ENCODE data around the gene CDH12. TPM values are rescaled to one million over a fixed set of nuclear protein-coding genes. Genes with fewer than 3 reads are reported as not detected.

CDH12 gene
- total RNA-seq, 1 experiment from 2014 or later = not detected

DNA sequence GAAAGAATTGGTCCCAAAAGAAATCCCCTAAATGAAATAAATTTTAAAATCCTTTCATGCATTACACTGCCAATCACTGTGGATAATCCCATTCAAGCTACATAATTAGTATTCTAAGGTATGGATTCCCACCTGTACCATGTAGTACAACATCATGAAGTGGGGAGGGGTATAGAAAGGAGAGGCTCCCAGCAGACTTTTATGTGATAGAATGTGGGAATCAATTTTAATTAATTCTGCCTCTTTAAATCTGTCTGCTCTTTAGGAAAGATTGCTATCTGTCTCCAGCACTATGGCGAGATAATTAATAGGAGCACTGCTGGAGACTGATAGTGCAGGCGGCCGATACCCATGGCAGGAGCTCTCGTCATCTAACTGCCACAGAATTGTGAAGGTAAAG lies 95.4 kb downstream of the CDH12 start:
- no peaks in the 10 kb centered on the region for H3K23me2 ChIP-seq (ENCODE audit: insufficient read length, low read depth, low read length, poor library complexity, severe bottlenecking)
- H3K18ac ChIP-seq (ENCODE audit: insufficient read length, low read depth, low read length) = no peak overlapping the region
- no peak for DNase-seq
- H4K20me1 ChIP-seq (ENCODE audit: control insufficient read depth, insufficient read depth, insufficient read length) = no peaks in the 10 kb centered on the region
- no peak overlapping the region for H2BK15ac ChIP-seq (ENCODE audit: low read depth, low read length)
- no peak overlapping the region for H2BK20ac ChIP-seq (ENCODE audit: low read depth, low read length, poor library complexity, severe bottlenecking)
- no peaks in the 10 kb centered on the region for H3K79me1 ChIP-seq (ENCODE audit: insufficient read depth, low read depth, low read length, poor library complexity, severe bottlenecking)
- H3K14ac ChIP-seq (ENCODE audit: insufficient read depth, low read length) = no peak overlapping the region
- Mint-ChIP-seq H3K4me1 (no peaks in the 10 kb centered on the region), H3K9me3 (no peaks in the 10 kb centered on the region; a peak in 1 of 5 replicates), H3K27ac (no peak overlapping the region), H3K4me3 (no peak overlapping the region), H3K36me3 (ENCODE audit: insufficient read depth in 1 of 3, low read depth in 3 of 3) (no peaks in the 10 kb centered on the region), H3K27me3 (ENCODE audit: low read depth) (no peaks in the 10 kb centered on the region; the same call in 1 of the 2 replicates)
- H3T11ph ChIP-seq (ENCODE audit: low read length) = no peak overlapping the region
- H2BK120ac ChIP-seq (ENCODE audit: low read depth, low read length, poor library complexity, severe bottlenecking) = no peak overlapping the region
- H2AK5ac ChIP-seq (ENCODE audit: insufficient read length, low read length) = no peak overlapping the region
- no peak overlapping the region for H3K4ac ChIP-seq (ENCODE audit: low read depth, low read length)
- no peak overlapping the region for H2AFZ ChIP-seq (ENCODE audit: low read length)
- WGBS (ENCODE audit: extremely low coverage, insufficient read length, low lambda C conversion rate) = no CpG with 5 or more reads among the region's 4 CpGs
- H3K79me2 ChIP-seq (ENCODE audit: insufficient read depth, low read length) = no peaks in the 10 kb centered on the region
- no peak overlapping the region for H2BK5ac ChIP-seq (ENCODE audit: insufficient read length, low read length)
- no peak overlapping the region for H4K8ac ChIP-seq (replicated peaks; ENCODE audit: insufficient read length, low read depth, low read length)
- H4K91ac ChIP-seq (ENCODE audit: insufficient read length, low read depth, low read length) = no peak overlapping the region
- H3K4me1 ChIP-seq (ENCODE audit: insufficient read depth, low read length) = no peaks in the 10 kb centered on the region
- no peak overlapping the region for H3K27ac ChIP-seq (ENCODE audit: insufficient read length, low read depth, low read length)
- no peak overlapping the region for H3K23ac ChIP-seq (ENCODE audit: insufficient read length, low read depth, low read length)
- TF ChIP-seq, protein P1, sequence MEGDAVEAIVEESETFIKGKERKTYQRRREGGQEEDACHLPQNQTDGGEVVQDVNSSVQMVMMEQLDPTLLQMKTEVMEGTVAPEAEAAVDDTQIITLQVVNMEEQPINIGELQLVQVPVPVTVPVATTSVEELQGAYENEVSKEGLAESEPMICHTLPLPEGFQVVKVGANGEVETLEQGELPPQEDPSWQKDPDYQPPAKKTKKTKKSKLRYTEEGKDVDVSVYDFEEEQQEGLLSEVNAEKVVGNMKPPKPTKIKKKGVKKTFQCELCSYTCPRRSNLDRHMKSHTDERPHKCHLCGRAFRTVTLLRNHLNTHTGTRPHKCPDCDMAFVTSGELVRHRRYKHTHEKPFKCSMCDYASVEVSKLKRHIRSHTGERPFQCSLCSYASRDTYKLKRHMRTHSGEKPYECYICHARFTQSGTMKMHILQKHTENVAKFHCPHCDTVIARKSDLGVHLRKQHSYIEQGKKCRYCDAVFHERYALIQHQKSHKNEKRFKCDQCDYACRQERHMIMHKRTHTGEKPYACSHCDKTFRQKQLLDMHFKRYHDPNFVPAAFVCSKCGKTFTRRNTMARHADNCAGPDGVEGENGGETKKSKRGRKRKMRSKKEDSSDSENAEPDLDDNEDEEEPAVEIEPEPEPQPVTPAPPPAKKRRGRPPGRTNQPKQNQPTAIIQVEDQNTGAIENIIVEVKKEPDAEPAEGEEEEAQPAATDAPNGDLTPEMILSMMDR (conservative IDR thresholded peaks at IDR 0.05) = no peak
- no peak overlapping the region for H3K56ac ChIP-seq (ENCODE audit: insufficient read length, low read depth, low read length)
- H3K4me2 ChIP-seq (ENCODE audit: insufficient read depth, insufficient read length, low read length) = no peak overlapping the region
- H2BK12ac ChIP-seq (ENCODE audit: insufficient read length, low read depth, low read length) = no peak overlapping the region
- no peaks in the 10 kb centered on the region for H3K27me3 ChIP-seq (ENCODE audit: insufficient read depth, low read length)
- no peaks in the 10 kb centered on the region for H3K9me3 ChIP-seq (ENCODE audit: control insufficient read depth, low read depth, low read length)
- H4K5ac ChIP-seq (ENCODE audit: insufficient read length, low read depth, low read length) = no peak overlapping the region
- no peak overlapping the region for H3K9ac ChIP-seq (ENCODE audit: extremely low read depth, insufficient read length, low read length)
